22Rv1 (cell line): ENCODE measurements around the gene FAM107B.

Experiments
- CTCF ChIP-seq: fragments of 450-650 bp; IDR thresholded peaks from 2 replicates; pipeline ENCODE4 v1.5.1; 2017; ENCODE audit warnings: mild to moderate bottlenecking
- ZFX ChIP-seq: fragments of 450-650 bp; IDR thresholded peaks from 2 replicates; pipeline ENCODE4 v1.6.1; 2017; ENCODE audit warnings: antibody characterized with exemption, borderline replicate concordance

DNA sequence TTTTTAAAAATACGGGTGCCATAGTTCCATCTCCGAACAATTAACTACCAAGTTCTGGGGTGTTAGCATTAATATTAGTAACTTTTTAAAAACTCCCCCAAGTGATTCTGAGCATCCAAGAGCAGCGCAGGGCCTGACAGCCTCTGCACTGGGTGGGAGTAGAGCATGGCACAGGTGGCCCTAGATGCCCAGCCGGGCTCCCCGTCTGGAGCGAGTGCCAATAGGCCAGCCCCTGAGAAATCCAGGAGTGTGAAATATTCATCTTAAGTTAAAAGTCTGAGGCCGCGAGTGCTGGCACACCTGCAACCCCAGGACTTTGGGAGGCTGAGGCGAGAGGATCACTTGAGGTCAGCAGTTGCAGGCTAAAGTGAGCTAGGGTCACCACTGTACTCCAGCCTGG, 16.2 kb downstream of the FAM107B start:
- TF ChIP-seq CTCF = no peak
- no peak for TF ChIP-seq ZFX
